ES-I3 (cell line): ENCODE data around the gene CNTNAP2.

Experiments
- H3K36me3 ChIP-seq: 2 replicates; pipeline ENCODE4 v1.6.1; 2013; ENCODE audit warnings: mild to moderate bottlenecking, low read length, control low read depth, moderate library complexity; ENCODE audit not compliant: insufficient read depth
- H3K4me1 ChIP-seq: 2 replicates; pipeline ENCODE4 v1.6.1; 2013; ENCODE audit warnings: mild to moderate bottlenecking, control low read depth, low read length; ENCODE audit not compliant: insufficient read depth
- H3K9ac ChIP-seq: 2 replicates; pipeline ENCODE4 v1.6.1; 2013; ENCODE audit warnings: low read depth, mild to moderate bottlenecking, low read length, moderate library complexity
- H3K9me3 ChIP-seq: 2 replicates; pipeline ENCODE4 v1.6.1; 2013; ENCODE audit warnings: mild to moderate bottlenecking, low read length, moderate library complexity; ENCODE audit not compliant: control insufficient read depth, insufficient read depth

Gene CNTNAP2

DNA sequence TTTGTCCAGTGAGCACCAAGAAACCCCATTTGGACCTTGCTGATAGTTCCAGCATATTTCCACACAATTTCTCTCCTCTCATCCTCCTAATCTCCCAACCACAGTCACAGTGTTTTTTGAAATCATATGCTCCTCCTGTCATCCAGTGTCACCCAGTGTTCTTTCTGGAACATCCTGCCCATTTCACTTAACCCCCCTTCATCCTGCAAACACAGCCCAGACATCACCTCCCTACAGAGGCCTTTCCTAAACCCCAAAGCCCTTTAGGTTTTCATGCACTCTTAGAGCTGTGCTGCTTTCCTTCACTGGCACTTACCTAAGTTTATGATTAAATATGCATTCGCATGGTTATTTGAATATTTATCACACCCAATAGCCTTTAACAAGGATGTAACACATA, 1316.0 kb downstream of the CNTNAP2 start:
- Histone ChIP-seq H3K4me1 (no peaks in the 10 kb centered on the region), H3K36me3 (no peaks in the 10 kb centered on the region), H3K9me3 (no peaks in the 10 kb centered on the region), H3K9ac (no peak overlapping the region)

DNA sequence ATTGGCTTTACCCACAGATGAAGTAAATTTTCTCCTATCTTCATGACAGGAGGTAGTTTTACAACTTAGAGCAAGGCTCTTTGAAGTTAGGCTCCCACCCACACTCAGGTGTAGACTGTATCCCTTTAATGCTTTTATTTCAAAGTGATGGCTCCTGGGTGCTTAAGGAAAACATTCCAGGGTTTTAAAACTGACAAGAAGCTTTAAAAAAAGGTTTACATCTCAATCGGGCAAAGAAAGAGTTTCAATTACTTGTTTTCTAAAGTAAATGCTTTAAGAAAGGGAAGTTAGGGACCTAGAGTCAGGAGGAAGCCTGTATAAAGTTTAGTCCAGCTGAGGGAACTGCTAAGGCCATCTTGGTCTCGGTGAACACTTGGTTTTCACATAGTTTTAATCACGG, 1320.1 kb downstream of the CNTNAP2 start:
- no peaks in the 10 kb centered on the region for H3K4me1 ChIP-seq
- H3K9me3 ChIP-seq: no peaks in the 10 kb centered on the region
- no peaks in the 10 kb centered on the region for H3K36me3 ChIP-seq
- no peak overlapping the region for H3K9ac ChIP-seq

DNA sequence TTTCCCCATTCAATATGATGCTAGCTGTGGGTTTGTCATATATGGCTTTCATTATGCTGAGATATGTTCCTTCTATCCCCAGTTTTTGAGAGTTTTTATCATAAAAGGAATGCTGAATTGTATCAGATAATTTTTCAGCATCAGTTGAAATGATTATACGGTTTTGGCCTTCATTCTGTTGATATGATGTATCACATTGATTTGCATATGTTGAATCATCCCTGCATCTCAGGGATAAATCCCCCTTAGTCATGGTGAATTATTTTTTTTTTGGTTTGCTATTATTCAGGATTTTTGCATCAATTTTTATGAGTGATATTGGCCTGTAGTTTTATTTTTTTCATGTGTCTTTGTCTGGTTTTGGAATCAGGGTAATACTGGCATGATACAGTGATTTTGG, 1321.6 kb downstream of the CNTNAP2 start:
- no peak overlapping the region for H3K9ac ChIP-seq
- no peaks in the 10 kb centered on the region for H3K36me3 ChIP-seq
- H3K9me3 ChIP-seq: no peaks in the 10 kb centered on the region
- no peaks in the 10 kb centered on the region for H3K4me1 ChIP-seq

DNA sequence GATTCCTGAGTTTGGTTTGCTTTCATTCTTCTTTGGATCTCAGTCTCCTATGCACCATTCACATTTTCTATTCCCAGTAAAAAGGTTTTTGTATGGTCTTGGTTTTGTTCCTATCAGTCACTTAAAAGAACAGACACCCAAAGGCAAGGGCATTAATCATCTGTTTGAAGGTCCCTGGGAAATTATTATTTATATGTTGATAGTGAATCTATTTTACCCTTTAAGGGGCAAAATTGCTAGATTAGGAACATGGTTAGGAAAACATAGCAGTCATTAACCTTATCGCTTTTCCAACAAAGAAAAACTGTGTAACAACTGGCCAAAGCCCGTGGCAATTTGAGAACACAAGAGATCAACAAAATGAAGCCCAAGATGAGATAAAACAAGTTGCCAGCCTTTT, 1327.3 kb downstream of the CNTNAP2 start:
- Histone ChIP-seq H3K9me3 (no peaks in the 10 kb centered on the region; the same call in 1 of the 2 replicates), H3K36me3 (no peaks in the 10 kb centered on the region), H3K4me1 (no peaks in the 10 kb centered on the region), H3K9ac (no peak overlapping the region)

DNA sequence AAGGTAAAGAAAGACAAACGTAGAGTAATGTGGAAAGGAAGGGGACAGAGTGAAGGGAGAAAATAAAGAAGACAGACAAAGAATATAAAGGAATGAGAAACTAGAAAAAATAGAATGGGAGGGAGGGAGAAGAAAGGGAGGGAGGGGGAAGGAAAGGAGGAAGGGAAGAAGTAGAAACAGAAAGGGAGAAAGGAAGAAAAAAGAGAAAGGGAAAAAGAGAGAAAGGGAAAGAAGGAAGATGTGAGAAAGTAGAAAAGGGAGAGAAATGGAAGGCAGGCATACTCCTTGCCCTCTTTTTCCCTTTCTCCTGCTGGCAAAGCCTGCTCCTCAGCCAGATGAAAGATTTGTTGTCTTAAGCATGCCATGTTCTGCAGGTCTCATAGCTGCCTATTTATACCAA, 1336.2 kb downstream of the CNTNAP2 start:
- Histone ChIP-seq H3K4me1 (no peaks in the 10 kb centered on the region), H3K36me3 (no peaks in the 10 kb centered on the region), H3K9ac (no peak overlapping the region), H3K9me3 (no peaks in the 10 kb centered on the region)

DNA sequence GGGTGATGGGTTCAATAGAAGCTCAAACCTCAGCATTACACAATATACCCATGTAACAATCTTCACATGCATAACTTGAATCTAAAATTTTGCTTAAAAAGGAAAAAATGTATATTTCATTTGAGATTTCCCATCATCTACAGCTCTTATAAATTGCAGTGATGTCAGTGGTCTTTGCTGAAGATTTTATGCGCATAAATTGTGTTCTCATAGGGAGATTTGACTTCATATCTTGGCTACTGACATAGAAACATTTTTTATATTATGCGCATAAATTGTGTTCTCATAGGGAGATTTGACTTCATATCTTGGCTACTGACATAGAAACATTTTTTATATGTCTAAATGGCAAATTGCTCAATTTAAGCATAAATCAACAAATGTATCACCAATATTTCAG, 1348.6 kb downstream of the CNTNAP2 start:
- Histone ChIP-seq H3K4me1 (no peaks in the 10 kb centered on the region), H3K9me3 (no peaks in the 10 kb centered on the region), H3K9ac (no peak overlapping the region), H3K36me3 (no peaks in the 10 kb centered on the region)

DNA sequence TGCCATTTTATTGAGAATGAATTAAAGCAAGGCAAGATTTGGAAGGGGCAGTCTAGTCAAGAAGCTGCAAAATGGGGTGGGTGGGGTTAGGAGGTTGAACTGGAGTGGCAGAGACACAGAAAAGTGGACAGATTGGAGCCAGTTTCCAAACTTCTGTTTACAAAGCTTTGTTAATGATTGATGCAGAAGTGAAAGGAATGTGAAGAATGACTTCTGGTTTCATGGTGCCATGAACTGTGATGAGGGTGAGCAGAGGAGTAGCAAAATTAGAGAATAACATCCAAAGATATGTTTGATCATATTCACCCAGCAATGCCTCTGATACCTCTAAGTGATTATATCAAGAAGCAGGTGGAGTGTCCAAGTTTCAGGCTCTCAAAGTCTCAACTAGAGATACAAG, 1356.0 kb downstream of the CNTNAP2 start:
- Histone ChIP-seq H3K9ac (no peak overlapping the region), H3K9me3 (no peaks in the 10 kb centered on the region), H3K4me1 (no peaks in the 10 kb centered on the region), H3K36me3 (no peaks in the 10 kb centered on the region)

DNA sequence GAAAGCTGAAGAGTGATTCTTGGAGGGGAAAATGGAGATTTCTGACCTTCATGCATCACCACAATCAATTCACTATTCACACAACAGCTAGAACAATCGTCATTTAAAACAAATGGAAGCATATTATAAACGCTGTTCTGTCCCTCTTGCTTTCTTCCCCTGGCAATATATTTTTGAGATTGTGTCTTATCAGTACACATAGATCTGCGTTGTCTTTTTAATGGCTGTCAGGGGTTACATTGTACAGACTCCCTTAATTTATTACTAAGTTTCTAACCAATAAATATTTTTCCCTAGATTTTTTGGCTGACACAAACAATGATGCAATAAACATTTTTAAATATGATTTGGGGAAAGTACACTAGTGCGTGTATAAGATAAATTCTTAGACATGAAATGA, 1358.3 kb downstream of the CNTNAP2 start:
- Histone ChIP-seq H3K9ac (no peak overlapping the region), H3K4me1 (no peaks in the 10 kb centered on the region), H3K9me3 (no peaks in the 10 kb centered on the region), H3K36me3 (no peaks in the 10 kb centered on the region)

DNA sequence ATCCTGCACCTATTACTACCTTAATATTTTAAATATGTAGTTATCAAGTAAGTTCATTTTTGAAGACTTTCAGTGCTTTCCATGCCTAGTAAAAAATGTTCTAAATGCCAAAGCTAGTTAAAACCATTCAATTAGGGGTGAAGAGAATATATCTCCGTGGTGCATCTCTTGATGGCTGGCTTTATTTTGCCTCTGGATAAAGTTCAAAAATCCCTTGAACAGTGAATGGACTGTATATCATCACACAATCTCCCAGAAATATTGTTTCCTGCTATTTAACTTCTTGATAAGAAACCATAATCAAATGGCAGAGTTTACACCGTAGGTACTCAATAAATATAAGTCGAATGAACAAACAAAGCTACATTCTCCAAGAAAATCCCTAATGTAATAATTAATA, 1360.9 kb downstream of the CNTNAP2 start:
- Histone ChIP-seq H3K36me3 (no peaks in the 10 kb centered on the region), H3K9me3 (no peaks in the 10 kb centered on the region), H3K9ac (no peak overlapping the region)

DNA sequence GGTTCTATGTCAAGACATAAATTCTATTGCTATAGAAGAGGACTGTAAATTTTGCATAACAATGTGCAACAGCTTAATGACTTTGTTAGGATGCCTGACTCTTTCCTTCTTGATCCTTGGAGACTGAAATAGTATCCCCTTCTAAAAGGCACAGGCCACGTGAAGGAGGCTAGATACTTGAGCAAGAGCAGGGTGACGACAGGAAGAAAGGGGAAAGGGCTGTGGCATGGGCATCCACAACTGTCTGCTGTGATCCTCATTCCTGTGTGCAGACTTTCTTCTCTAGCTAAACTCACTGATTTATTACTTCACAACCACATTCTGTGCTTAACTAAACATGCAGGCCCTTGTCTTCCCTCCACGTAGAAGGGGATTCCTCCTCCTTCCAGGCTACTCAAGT, 1362.2 kb downstream of the CNTNAP2 start:
- Histone ChIP-seq H3K9ac (no peak overlapping the region), H3K36me3 (no peaks in the 10 kb centered on the region), H3K9me3 (no peaks in the 10 kb centered on the region), H3K4me1 (no peaks in the 10 kb centered on the region)

More for the DNA sequence above, 1360.9 kb downstream of the CNTNAP2 start:
- H3K4me1 ChIP-seq: no peaks in the 10 kb centered on the region

DNA sequence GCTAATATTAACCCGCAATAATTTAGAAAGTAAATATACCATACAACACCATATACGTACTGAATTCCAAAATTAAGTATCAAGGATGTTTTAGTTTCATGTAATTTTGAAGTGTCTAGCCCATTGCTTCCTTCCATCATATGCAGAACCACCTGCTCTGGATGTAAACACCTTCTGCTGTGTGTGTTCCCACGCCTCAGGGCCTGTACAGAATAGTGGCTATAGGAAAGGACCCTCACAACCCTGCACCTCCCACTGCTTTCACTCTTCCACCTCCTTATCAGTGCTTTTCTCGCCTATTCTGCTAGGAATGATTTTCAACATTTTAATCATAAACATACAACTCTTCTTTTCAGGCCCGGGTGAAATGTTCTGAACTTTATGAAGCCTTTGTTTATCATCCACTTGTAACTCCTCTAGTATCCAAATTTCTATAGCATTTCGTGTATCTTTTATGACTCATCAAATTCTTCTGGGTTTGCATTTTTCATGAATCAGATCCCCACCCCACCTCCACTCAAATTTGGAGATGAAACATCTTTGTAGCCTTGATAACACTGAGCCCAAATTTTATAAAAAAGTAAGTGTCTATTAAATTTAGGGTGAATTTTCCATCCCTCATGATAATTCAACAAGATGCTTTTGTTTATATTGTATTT, 1367.2 kb downstream of the CNTNAP2 start:
- Histone ChIP-seq H3K4me1 (no peaks in the 10 kb centered on the region), H3K9ac (no peak overlapping the region), H3K36me3 (no peaks in the 10 kb centered on the region), H3K9me3 (no peaks in the 10 kb centered on the region)

DNA sequence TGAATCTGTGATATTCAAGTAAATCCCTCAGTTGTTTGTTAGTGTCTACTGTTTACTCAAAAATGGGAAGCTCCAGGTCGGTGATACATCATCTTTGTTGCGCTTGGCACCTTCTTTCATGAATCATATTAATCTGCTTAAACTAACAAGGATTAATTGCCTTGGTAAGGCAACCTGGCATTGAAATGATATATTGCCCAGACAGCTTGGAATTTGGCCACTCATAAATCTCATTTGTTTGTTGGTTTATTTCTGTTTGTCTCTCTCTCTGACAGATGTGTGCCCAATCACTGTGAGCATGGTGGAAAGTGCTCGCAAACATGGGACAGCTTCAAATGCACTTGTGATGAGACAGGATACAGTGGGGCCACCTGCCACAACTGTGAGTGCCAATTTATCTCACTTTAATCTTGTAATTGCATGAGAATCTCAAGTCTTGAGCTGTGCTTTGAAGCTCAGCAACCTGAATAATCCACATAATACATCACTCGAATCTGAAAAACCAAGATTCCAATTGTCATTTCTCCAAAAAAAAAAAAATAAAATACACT, 1369.1 kb downstream of the CNTNAP2 start:
- Histone ChIP-seq H3K9ac (no peak overlapping the region), H3K4me1 (no peaks in the 10 kb centered on the region), H3K36me3 (no peaks in the 10 kb centered on the region), H3K9me3 (no peaks in the 10 kb centered on the region)

DNA sequence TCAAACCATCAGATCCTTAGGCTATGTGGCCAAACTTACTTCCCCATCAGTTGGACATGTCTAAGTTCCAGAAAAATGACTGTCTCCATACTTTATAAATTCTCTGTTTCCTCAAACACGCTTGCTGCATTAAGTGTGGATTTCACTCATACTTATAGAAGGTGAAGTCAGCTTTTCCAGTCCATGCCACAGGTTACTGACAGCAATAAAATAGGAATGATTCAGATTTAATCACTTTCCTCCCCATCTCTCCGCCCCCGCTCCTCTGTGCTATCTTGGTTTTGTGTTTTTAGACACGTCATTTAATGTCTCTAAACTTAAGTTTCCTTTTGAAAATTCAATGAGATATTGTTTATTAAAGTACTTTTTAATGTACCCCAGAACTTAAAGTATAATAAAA, 1376.0 kb downstream of the CNTNAP2 start:
- Histone ChIP-seq H3K9ac (no peak overlapping the region), H3K9me3 (no peaks in the 10 kb centered on the region), H3K4me1 (no peaks in the 10 kb centered on the region), H3K36me3 (no peaks in the 10 kb centered on the region)

DNA sequence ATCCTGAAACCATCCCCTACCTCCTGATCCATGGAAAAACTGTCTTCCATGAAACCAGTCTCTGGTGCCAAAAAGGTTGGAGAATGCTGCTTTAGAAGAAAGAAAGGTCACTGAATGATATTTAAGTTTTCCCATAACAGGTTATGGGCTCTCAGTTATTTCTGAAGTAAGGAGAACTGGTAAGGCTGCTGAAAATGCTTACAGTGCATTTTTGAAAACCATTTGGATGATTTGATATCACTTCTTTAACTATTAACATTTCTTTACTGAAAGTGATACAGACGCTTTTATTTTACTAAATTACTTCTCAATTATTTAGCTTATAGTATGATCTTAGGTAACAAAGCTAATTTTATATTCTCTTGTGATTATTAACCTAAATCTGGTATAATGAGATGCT, 1379.6 kb downstream of the CNTNAP2 start:
- Histone ChIP-seq H3K9me3 (no peaks in the 10 kb centered on the region), H3K36me3 (no peaks in the 10 kb centered on the region), H3K4me1 (no peaks in the 10 kb centered on the region), H3K9ac (no peak overlapping the region)

DNA sequence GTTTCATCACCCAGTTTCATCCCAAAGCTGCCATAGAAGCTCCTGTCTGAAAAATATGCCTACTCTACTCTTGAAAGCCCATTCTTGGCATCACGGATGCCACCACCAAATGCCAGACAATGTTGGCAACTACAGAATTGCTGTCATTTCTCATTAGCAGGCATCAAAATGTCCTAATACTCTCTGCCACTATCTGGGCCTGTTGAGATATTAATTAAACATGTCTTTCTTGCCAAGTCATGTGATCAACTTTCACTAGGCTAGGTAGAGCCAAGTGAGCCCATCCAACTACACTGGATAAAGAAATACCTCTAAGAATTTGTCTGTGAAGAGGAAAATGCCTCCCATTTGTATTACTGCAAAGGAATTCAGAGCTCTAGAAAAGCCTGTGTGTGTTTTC, 1380.6 kb downstream of the CNTNAP2 start:
- no peaks in the 10 kb centered on the region for H3K36me3 ChIP-seq
- no peaks in the 10 kb centered on the region; the same call in 1 of the 2 replicates for H3K9me3 ChIP-seq
- no peak overlapping the region for H3K9ac ChIP-seq
- no peaks in the 10 kb centered on the region for H3K4me1 ChIP-seq
